Endothelial cell of umbilical vein (primary cell): Measurements from ENCODE around the gene ARMC7. TPM values are rescaled to one million over a fixed set of nuclear protein-coding genes. Genes with fewer than 3 reads are reported as not detected.
A peak's percentile ranks its signal among the peaks of the same experiment; 100 is the strongest.
"Not testable (repeated sequence)": the region's sequence is repeated elsewhere in the genome, so short reads cannot be mapped to it uniquely, and the experiment has no call there.

Experiments
- BruUV-seq: library from RNA; stranded (reverse); fragments of 400-500 nt; replicated peaks from 2 replicates; lab custom pipeline; 2021; lab: Mats Ljungman, UMichigan
- CTCF ChIA-PET: fragments of 300-600, 350-600 bp; sonication (Branson Sonifier 250); formaldehyde crosslinking; loops from one replicate; lab custom pipeline; 2021; ENCODE audit warnings: antibody characterized with exemption, inconsistent platforms; lab: Charles Lee
- POLR2A ChIA-PET: fragments of 300-600, 350-600 bp; sonication (Branson Sonifier 250); formaldehyde crosslinking; loops from one replicate; lab custom pipeline; 2021; ENCODE audit warnings: antibody characterized with exemption, inconsistent platforms; lab: Charles Lee
- DNase-seq: peaks from one replicate; pipeline ENCODE4 v3.0.0-alpha.2; 2011; ENCODE audit warnings: low read depth, low spot score
- FAIRE-seq: peaks from 2 replicates; lab custom pipeline; 2011; peaks lifted over from hg19 to GRCh38; lab: Jason Lieb, UNC
- H2AFZ ChIP-seq: 2 replicates; pipeline ENCODE4 v1.6.0; 2012; ENCODE audit warnings: low read depth, low read length, control low read depth, inconsistent platforms
- H3K27ac ChIP-seq: 2 replicates; pipeline ENCODE4 v1.5.1; 2011; ENCODE audit warnings: low read depth, mild to moderate bottlenecking, control low read depth, low read length, moderate library complexity; ENCODE audit not compliant: insufficient read depth
- H3K27me3 ChIP-seq, 2 experiments: 2 replicates each; pipeline versions ENCODE4 v1.6.0 to v1.6.1; 2011; ENCODE audit warnings: low read length in 2 of 2, mixed read lengths in 1 of 2; ENCODE audit not compliant: control insufficient read depth in 2 of 2, insufficient read depth in 2 of 2
- H3K36me3 ChIP-seq, 2 experiments: 2 replicates in 1 of 2; 3 replicates in 1 of 2; pipeline ENCODE4 v1.5.1; 2011; ENCODE audit warnings: low read length in 2 of 2, mild to moderate bottlenecking in 1 of 2, moderate library complexity in 1 of 2; ENCODE audit not compliant: control insufficient read depth in 2 of 2, insufficient read depth in 2 of 2; ENCODE audit errors: extremely low read depth in 1 of 2
- H3K4me1 ChIP-seq: 3 replicates; pipeline ENCODE4 v1.5.1; 2011; ENCODE audit warnings: mild to moderate bottlenecking, low read length; ENCODE audit not compliant: control insufficient read depth, insufficient read depth; ENCODE audit errors: extremely low read depth
- H3K4me2 ChIP-seq: 2 replicates; pipeline ENCODE4 v1.6.1; 2011; ENCODE audit warnings: low read length, control low read depth, mixed read lengths; ENCODE audit not compliant: insufficient read depth
- H3K4me3 ChIP-seq, 3 experiments: fragments of 200-600 bp in 1 of 3; sonication (generic), shearing (Covaris generic) in 1 of 3; replicated peaks in 1 of 3; 2 replicates each; pipeline ENCODE4 v1.5.1; 2011 to 2016; ENCODE audit warnings: control low read depth in 3 of 3, low read length in 3 of 3, mild to moderate bottlenecking in 2 of 3, inconsistent platforms in 1 of 3, low read depth in 1 of 3, moderate library complexity in 1 of 3; ENCODE audit not compliant: insufficient read depth in 1 of 3
- H3K79me2 ChIP-seq: 2 replicates; pipeline ENCODE4 v1.6.0; 2012; ENCODE audit warnings: low read length, inconsistent platforms; ENCODE audit not compliant: control insufficient read depth, insufficient read depth
- H3K9ac ChIP-seq: replicated peaks from 2 replicates; pipeline ENCODE3; 2011; ENCODE audit warnings: low read length, control low read depth; ENCODE audit not compliant: insufficient read depth; ENCODE audit errors: extremely low read depth
- H3K9me1 ChIP-seq: replicated peaks from 3 replicates; pipeline ENCODE4 v1.6.0; 2011; ENCODE audit warnings: mild to moderate bottlenecking, low read length; ENCODE audit not compliant: control insufficient read depth, insufficient read depth; ENCODE audit errors: extremely low read depth
- H3K9me3 ChIP-seq: replicated peaks from 2 replicates; pipeline ENCODE4 v1.5.1; 2012; ENCODE audit warnings: low read length, inconsistent platforms; ENCODE audit not compliant: control insufficient read depth, insufficient read depth
- H4K20me1 ChIP-seq: replicated peaks from 2 replicates; pipeline ENCODE3; 2011; ENCODE audit warnings: mild to moderate bottlenecking, low read length; ENCODE audit not compliant: control insufficient read depth, insufficient read depth; ENCODE audit errors: extremely low read depth
- EZH2 ChIP-seq: IDR thresholded peaks from 2 replicates; pipeline ENCODE4 v1.6.1; 2012; ENCODE audit warnings: borderline replicate concordance, low read depth, mild to moderate bottlenecking, moderate library complexity, low read length, inconsistent platforms; ENCODE audit not compliant: severe bottlenecking
- GATA2 ChIP-seq: IDR thresholded peaks from 2 replicates; pipeline ENCODE4 v1.7.0; 2011; ENCODE audit warnings: low read depth, mild to moderate bottlenecking, moderate library complexity, mixed read lengths, low read length; ENCODE audit not compliant: insufficient read length, insufficient read depth
- POLR2AphosphoS5 ChIP-seq: IDR thresholded peaks from 2 replicates; pipeline ENCODE4 v1.6.1; 2012; ENCODE audit warnings: low read depth, mild to moderate bottlenecking, control low read depth, low read length, moderate library complexity; ENCODE audit not compliant: insufficient read depth
- dilution Hi-C: fragments of 300-500 bp; cut with MboI; formaldehyde crosslinking; loops from one replicate; pipeline ENCODE4 v1.15.0; 2019; ENCODE audit warnings: low sequenced_read_pairs; ENCODE audit not compliant: extremely low pct_ligation_motif_present
- intact Hi-C: fragments of 100-400 bp; cut with micrococcal nuclease; formaldehyde crosslinking; loops from one replicate; pipeline ENCODE4 v1.10.0; 2022
- polyA plus RNA-seq, 4 experiments: library from polyadenylated mRNA; depleted of rRNA in 3 of 4; stranded (reverse) in 3 of 4; unstranded in 1 of 4; fragments of >200 nt; gene quantifications; 2 replicates each; pipeline versions ENCODE4 v1.2.1 to v1.2.3, GENCODE V29; 2011 to 2012; ENCODE audit warnings: missing spikeins in 1 of 4
- total RNA-seq: library from RNA; stranded (reverse); gene quantifications from 2 replicates; pipeline ENCODE4 v1.2.3, GENCODE V29; 2021
- TF ChIP-seq, protein P1 (sequence below): IDR thresholded peaks from 2 replicates; pipeline ENCODE4 v1.6.1; 2011; ENCODE audit not compliant: insufficient read depth, insufficient read length

The ARMC7 gene
- total and polyA plus RNA-seq, 2 donors (not counting 3 experiments of a cell fraction or from before 2014, with no cell fraction given): 11.8 to 15.7 TPM

GRCh38 chr17:75133001-75133400 lies 23.2 kb downstream of the ARMC7 start:
- intact Hi-C loops: no loop called here
- DNase-seq (no peak), FAIRE-seq (no peak)
- no TSS peak for BruUV-seq
- ChIA-PET CTCF (interaction anchor here (1.4 to 8.8 kb wide), 3 partner anchors 9 to 171 kb away, joined by 8 to 138 read pairs (median 10); no protein-coding TSS in a partner anchor), POLR2A (interaction anchor here (0.5 to 0.7 kb wide), 2 partner anchors 12 to 179 kb away, joined by 5 to 6 read pairs; no protein-coding TSS in a partner anchor)
- Histone ChIP-seq H3K9me3 (no peaks in the 10 kb centered on the region), H2AFZ (no peak overlapping the region), H3K27ac (no peak overlapping the region), H4K20me1 (no peaks in the 10 kb centered on the region), H3K4me1 (peaks cover 11% of the 10 kb centered on the region), H3K27me3 (no peaks in the 10 kb centered on the region), H3K79me2 (peaks cover 2% of the 10 kb centered on the region), H3K36me3 (peaks cover 5 to 15% of the 10 kb centered on the region in 2 experiments), H3K4me2 (no peak overlapping the region), H3K9me1 (no peaks in the 10 kb centered on the region), H3K4me3 (no peak overlapping the region), H3K9ac (no peak overlapping the region)
- dilution Hi-C loops: no loop called here
- TF ChIP-seq GATA2 (no peak), EZH2 (no peak), POLR2AphosphoS5 (no peak)
- TF ChIP-seq, protein P1, sequence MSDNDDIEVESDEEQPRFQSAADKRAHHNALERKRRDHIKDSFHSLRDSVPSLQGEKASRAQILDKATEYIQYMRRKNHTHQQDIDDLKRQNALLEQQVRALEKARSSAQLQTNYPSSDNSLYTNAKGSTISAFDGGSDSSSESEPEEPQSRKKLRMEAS: no peak

- CTCF ChIA-PET: interaction anchor here (1.4 to 8.8 kb wide), 3 partner anchors 10 to 20 kb away, joined by 3 to 138 read pairs (median 8); no protein-coding TSS in a partner anchor
- H3K4me2 ChIP-seq, H2AFZ ChIP-seq, dilution Hi-C loops, H4K20me1 ChIP-seq, H3K27ac ChIP-seq, H3K9me3 ChIP-seq, H3K9me1 ChIP-seq, H3K79me2 ChIP-seq, BruUV-seq, H3K9ac ChIP-seq, H3K4me3 ChIP-seq, intact Hi-C loops, H3K27me3 ChIP-seq, DNase-seq: not testable (repeated sequence)
- Histone ChIP-seq H3K4me1 (peaks cover 11% of the 10 kb centered on the region), H3K36me3 (peaks cover 7 to 15% of the 10 kb centered on the region in 2 experiments)
- POLR2A ChIA-PET: interaction anchor here (0.5 kb wide), 1 partner anchor 11 kb away, joined by 6 read pairs; no protein-coding TSS in a partner anchor
- peak; percentile 35 for FAIRE-seq
Measured at GRCh38 chr17:75133607-75134347, 24.0 kb downstream of the ARMC7 start.
